A172 (cell line): Measurements from ENCODE around the gene FXYD5. TPM values are rescaled to one million over a fixed set of nuclear protein-coding genes. Genes with fewer than 3 reads are reported as not detected.

Source experiments
- DNase-seq: peaks from one replicate; pipeline ENCODE4 v3.0.0-alpha.2; 2015; ENCODE audit warnings: low spot score
- total RNA-seq: library from RNA; depleted of rRNA; stranded (reverse); fragments of >200 nt; shearing (Covaris generic); gene quantifications from 2 replicates; pipeline ENCODE4 v1.2.3, GENCODE V29; 2014; rRNA removed

The FXYD5 gene
- total RNA-seq, 1 experiment from 2014 or later, result 93.9 TPM

- no peak for DNase-seq
Measured at GRCh38 chr19:35212241-35212640, 57.7 kb downstream of the FXYD5 start.

- DNase-seq, result peak; percentile 88
Measured at GRCh38 chr19:35213663-35214632, 59.4 kb downstream of the FXYD5 start.

GRCh38 chr19:35214766-35215422 is 60.4 kb downstream of the FXYD5 start:
- no peak for DNase-seq

GRCh38 chr19:35216016-35216832 is 61.7 kb downstream of the FXYD5 start:
- no peak for DNase-seq

- DNase-seq, result no peak
Measured at GRCh38 chr19:35216833-35217648, 62.5 kb downstream of the FXYD5 start.

GRCh38 chr19:35217649-35217990 is 63.1 kb downstream of the FXYD5 start:
- DNase-seq, result no peak

- DNase-seq, result no peak
Measured at GRCh38 chr19:35219008-35219407, 64.5 kb downstream of the FXYD5 start.

Other genes with a start within 250 kb of the FXYD5 start
- gene ZNF30, start 227.8 kb upstream of the FXYD5 start, total RNA-seq, result 1.3 and 2.8 TPM in 2 replicates
- gene ZNF792, start 190.5 kb upstream of the FXYD5 start, total RNA-seq, result 1.1 and 1.5 TPM in 2 replicates
- 20.2 and 26.9 TPM in 2 replicates for gene GRAMD1A, start 154.4 kb upstream of the FXYD5 start, total RNA-seq
- gene SCN1B, start 124.3 kb upstream of the FXYD5 start, total RNA-seq, result 8.5 and 10.8 TPM in 2 replicates
- gene HPN, start 113.0 kb upstream of the FXYD5 start, total RNA-seq, result not detected in 2 replicates
- gene FXYD3, start 38.9 kb upstream of the FXYD5 start, total RNA-seq, result 4.8 TPM in 1 of 2 replicates, not detected in the other
- 0.43 TPM in 1 of 2 replicates, not detected in the other for gene LGI4, start 19.7 kb upstream of the FXYD5 start, total RNA-seq
- not detected in 2 replicates for gene FXYD1, start 15.9 kb upstream of the FXYD5 start, total RNA-seq
- not detected in 2 replicates for gene FXYD7, start 11.5 kb upstream of the FXYD5 start, total RNA-seq
- not detected in 2 replicates for gene FAM187B, start 74.0 kb downstream of the FXYD5 start, total RNA-seq
- 0.69 and 1.1 TPM in 2 replicates for gene LSR, start 94.3 kb downstream of the FXYD5 start, total RNA-seq
- 53.5 and 54.2 TPM in 2 replicates for gene USF2, start 114.2 kb downstream of the FXYD5 start, total RNA-seq
- gene HAMP, start 127.8 kb downstream of the FXYD5 start, total RNA-seq, result not detected in 2 replicates
- gene MAG, start 137.4 kb downstream of the FXYD5 start, total RNA-seq, result not detected in 2 replicates
- 3.4 and 7.6 TPM in 2 replicates for gene CD22, start 174.5 kb downstream of the FXYD5 start, total RNA-seq
- not detected in 2 replicates for gene FFAR1, start 193.2 kb downstream of the FXYD5 start, total RNA-seq
- gene FFAR3, start 203.7 kb downstream of the FXYD5 start, total RNA-seq, result not detected in 2 replicates
- not detected in 2 replicates for gene GPR42, start 216.3 kb downstream of the FXYD5 start, total RNA-seq